Left renal pelvis (tissue), 4 donors: ENCODE results near the gene RBM26. TPM values are rescaled to one million over a fixed set of nuclear protein-coding genes. Genes with fewer than 3 reads are reported as not detected.
"Not testable (repeated sequence)": the region's sequence is repeated elsewhere in the genome, so short reads cannot be mapped to it uniquely, and the experiment has no call there.

Experiments
- DNase-seq, 4 donors: peaks; one replicate each; pipeline ENCODE4 v3.0.0-alpha.2; 2013; ENCODE audit warnings: low read depth in 4 of 4, low spot score in 3 of 4
- polyA plus RNA-seq, 4 donors: library from polyadenylated mRNA; unstranded; fragments of 120-200 nt; gene quantifications; one replicate each; pipeline ENCODE4 v1.2.1, GENCODE V29; 2013; ENCODE audit not compliant: insufficient read length in 4 of 4

The RBM26 gene
- polyA plus RNA-seq, 4 donors = 80.3 to 88.7 (median 84.9) TPM

- no peak for DNase-seq
Measured at GRCh38 chr13:79389026-79389425, 17.0 kb downstream of the RBM26 start.

- DNase-seq = no peak
Measured at GRCh38 chr13:79387853-79388252, 18.2 kb downstream of the RBM26 start.

GRCh38 chr13:79386125-79386826, 19.8 kb downstream of the RBM26 start:
- no peak for DNase-seq

GRCh38 chr13:79385694-79386093, 20.4 kb downstream of the RBM26 start:
- no peak for DNase-seq

- DNase-seq = no peak
Measured at GRCh38 chr13:79384022-79384610, 21.9 kb downstream of the RBM26 start.

GRCh38 chr13:79382545-79383275, 23.3 kb downstream of the RBM26 start:
- DNase-seq = no peak

- DNase-seq = no peak
Measured at GRCh38 chr13:79380997-79381396, 25.1 kb downstream of the RBM26 start.

GRCh38 chr13:79379274-79379673, 26.8 kb downstream of the RBM26 start:
- no peak for DNase-seq

GRCh38 chr13:79376843-79377242, 29.2 kb downstream of the RBM26 start:
- no peak for DNase-seq

- DNase-seq = no peak
Measured at GRCh38 chr13:79374578-79374977, 31.5 kb downstream of the RBM26 start.

GRCh38 chr13:79373916-79374315, 32.1 kb downstream of the RBM26 start:
- no peak for DNase-seq

GRCh38 chr13:79369226-79369625, 36.8 kb downstream of the RBM26 start:
- DNase-seq = no peak

- no peak for DNase-seq
Measured at GRCh38 chr13:79365981-79366380, 40.1 kb downstream of the RBM26 start.

GRCh38 chr13:79361299-79361698, 44.8 kb downstream of the RBM26 start:
- no peak for DNase-seq

- DNase-seq = no peak
Measured at GRCh38 chr13:79360095-79360494, 46.0 kb downstream of the RBM26 start.

GRCh38 chr13:79359064-79359463, 47.0 kb downstream of the RBM26 start:
- no peak for DNase-seq

GRCh38 chr13:79354285-79354684, 51.8 kb downstream of the RBM26 start:
- no peak for DNase-seq

- no peak for DNase-seq
Measured at GRCh38 chr13:79353693-79354092, 52.4 kb downstream of the RBM26 start.

- no peak for DNase-seq
Measured at GRCh38 chr13:79352107-79352506, 53.9 kb downstream of the RBM26 start.

GRCh38 chr13:79349608-79350007, 56.4 kb downstream of the RBM26 start:
- DNase-seq = not testable (repeated sequence)

- DNase-seq = no peak
Measured at GRCh38 chr13:79349011-79349410, 57.0 kb downstream of the RBM26 start.
